Fibroblast of lung (primary cell): ENCODE measurements around the gene NRF1.

Experiments
- CTCF ChIP-seq, 2 donors: IDR thresholded peaks in 1 of 2; conservative IDR thresholded peaks in 1 of 2; 1 replicate in 1 of 2; 2 replicates in 1 of 2; pipeline ENCODE4 v1.5.1; 2011 to 2012; ENCODE audit warnings: low read length in 2 of 2, control low read depth in 1 of 2, inconsistent platforms in 1 of 2, low read depth in 1 of 2, mild to moderate bottlenecking in 1 of 2
- EZH2 ChIP-seq: IDR thresholded peaks from 2 replicates; pipeline ENCODE4 v1.5.1; 2012; ENCODE audit warnings: low read length, control low read depth, mild to moderate bottlenecking; ENCODE audit errors: missing control alignments

GRCh38 chr7:129567377-129567776, 44.1 kb upstream of the NRF1 start:
- TF ChIP-seq CTCF (conservative IDR thresholded peaks at IDR 0.05 in 1 of 2, IDR thresholded peaks at IDR 0.05 in 1 of 2; ENCODE audit: low read depth in 1 of 2, low read length in 2 of 2) (no peak), EZH2 (no peak)
